ENCODE data around the gene DNAJC27. TPM values are rescaled to one million over a fixed set of nuclear protein-coding genes. Genes with fewer than 3 reads are reported as not detected.

The DNAJC27 gene
- total RNA-seq, 1 experiment from 2014 or later, result 5.4 TPM

DNA sequence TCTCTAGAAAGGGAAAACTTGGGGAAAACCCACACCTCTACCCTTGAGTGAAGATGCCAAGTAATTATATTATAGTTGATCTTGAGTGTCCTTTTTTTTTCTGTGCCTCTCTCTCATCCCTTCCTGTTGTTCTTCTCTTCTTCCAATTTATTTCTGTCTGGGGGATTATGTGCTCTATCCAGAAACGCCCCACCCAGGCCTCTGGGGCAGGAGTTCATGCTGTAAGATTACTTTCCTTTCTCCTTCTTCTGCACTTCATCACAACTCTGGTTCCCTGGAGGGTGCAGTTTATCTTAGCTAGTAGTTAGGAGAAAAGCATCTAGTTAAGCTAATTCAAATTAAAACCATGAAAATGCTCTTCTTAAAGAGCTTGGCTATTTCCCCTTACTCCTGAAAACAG, 30.3 kb upstream of the DNAJC27 start:
- DNase-seq (ENCODE audit: low spot score), result no peak
- Mint-ChIP-seq H3K9me3 (no peaks in the 10 kb centered on the region), H3K27me3 (ENCODE audit: low read depth) (no peaks in the 10 kb centered on the region), H3K4me3 (no peak overlapping the region), H3K4me1 (no peaks in the 10 kb centered on the region), H3K27ac (no peak overlapping the region), H3K36me3 (no peaks in the 10 kb centered on the region)
- ATAC-seq, result no peak
- ChIA-PET CTCF (no interaction called here), POLR2A (no interaction called here)
- no peak for TF ChIP-seq RORB (CRISPR knock-in tag; IDR thresholded peaks at IDR 0.05)
- TF ChIP-seq FOXJ3 (CRISPR knock-in tag; IDR thresholded peaks at IDR 0.05; ENCODE audit: borderline replicate concordance), result no peak
- TF ChIP-seq, protein P1, sequence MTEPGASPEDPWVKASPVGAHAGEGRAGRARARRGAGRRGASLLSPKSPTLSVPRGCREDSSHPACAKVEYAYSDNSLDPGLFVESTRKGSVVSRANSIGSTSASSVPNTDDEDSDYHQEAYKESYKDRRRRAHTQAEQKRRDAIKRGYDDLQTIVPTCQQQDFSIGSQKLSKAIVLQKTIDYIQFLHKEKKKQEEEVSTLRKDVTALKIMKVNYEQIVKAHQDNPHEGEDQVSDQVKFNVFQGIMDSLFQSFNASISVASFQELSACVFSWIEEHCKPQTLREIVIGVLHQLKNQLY (CRISPR knock-in tag; IDR thresholded peaks at IDR 0.05), result no peak
- TF ChIP-seq JAZF1 (CRISPR knock-in tag; IDR thresholded peaks at IDR 0.05), result no peak
- no peak for TF ChIP-seq NFYB (CRISPR knock-in tag; conservative IDR thresholded peaks at IDR 0.05; ENCODE audit: low read depth)
- TF ChIP-seq ZNF138 (CRISPR knock-in tag; conservative IDR thresholded peaks at IDR 0.05), result no peak
- TF ChIP-seq, protein P2, sequence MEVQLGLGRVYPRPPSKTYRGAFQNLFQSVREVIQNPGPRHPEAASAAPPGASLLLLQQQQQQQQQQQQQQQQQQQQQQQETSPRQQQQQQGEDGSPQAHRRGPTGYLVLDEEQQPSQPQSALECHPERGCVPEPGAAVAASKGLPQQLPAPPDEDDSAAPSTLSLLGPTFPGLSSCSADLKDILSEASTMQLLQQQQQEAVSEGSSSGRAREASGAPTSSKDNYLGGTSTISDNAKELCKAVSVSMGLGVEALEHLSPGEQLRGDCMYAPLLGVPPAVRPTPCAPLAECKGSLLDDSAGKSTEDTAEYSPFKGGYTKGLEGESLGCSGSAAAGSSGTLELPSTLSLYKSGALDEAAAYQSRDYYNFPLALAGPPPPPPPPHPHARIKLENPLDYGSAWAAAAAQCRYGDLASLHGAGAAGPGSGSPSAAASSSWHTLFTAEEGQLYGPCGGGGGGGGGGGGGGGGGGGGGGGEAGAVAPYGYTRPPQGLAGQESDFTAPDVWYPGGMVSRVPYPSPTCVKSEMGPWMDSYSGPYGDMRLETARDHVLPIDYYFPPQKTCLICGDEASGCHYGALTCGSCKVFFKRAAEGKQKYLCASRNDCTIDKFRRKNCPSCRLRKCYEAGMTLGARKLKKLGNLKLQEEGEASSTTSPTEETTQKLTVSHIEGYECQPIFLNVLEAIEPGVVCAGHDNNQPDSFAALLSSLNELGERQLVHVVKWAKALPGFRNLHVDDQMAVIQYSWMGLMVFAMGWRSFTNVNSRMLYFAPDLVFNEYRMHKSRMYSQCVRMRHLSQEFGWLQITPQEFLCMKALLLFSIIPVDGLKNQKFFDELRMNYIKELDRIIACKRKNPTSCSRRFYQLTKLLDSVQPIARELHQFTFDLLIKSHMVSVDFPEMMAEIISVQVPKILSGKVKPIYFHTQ (CRISPR knock-in tag; IDR thresholded peaks at IDR 0.05), result no peak
- no peak for TF ChIP-seq ZNF232 (CRISPR knock-in tag; IDR thresholded peaks at IDR 0.05)
- TF ChIP-seq SOX15 (CRISPR knock-in tag; IDR thresholded peaks at IDR 0.05), result no peak
- TF ChIP-seq EMX1 (CRISPR knock-in tag; IDR thresholded peaks at IDR 0.05), result no peak
- TF ChIP-seq TP53 (CRISPR knock-in tag; IDR thresholded peaks at IDR 0.05), result no peak
- TF ChIP-seq CREM (CRISPR knock-in tag; IDR thresholded peaks at IDR 0.05), result no peak
- TF ChIP-seq RELA (CRISPR knock-in tag; IDR thresholded peaks at IDR 0.05; ENCODE audit: borderline replicate concordance), result no peak
- TF ChIP-seq NR3C1 (CRISPR knock-in tag; conservative IDR thresholded peaks at IDR 0.05; ENCODE audit: low read depth), result no peak
- TF ChIP-seq ESRRA (CRISPR knock-in tag; IDR thresholded peaks at IDR 0.05; ENCODE audit: borderline replicate concordance), result no peak
- no peak for TF ChIP-seq KAT7 (CRISPR knock-in tag; IDR thresholded peaks at IDR 0.05; ENCODE audit: borderline replicate concordance)
- TF ChIP-seq ELF4 (CRISPR knock-in tag; IDR thresholded peaks at IDR 0.05; ENCODE audit: low read depth), result no peak

DNA sequence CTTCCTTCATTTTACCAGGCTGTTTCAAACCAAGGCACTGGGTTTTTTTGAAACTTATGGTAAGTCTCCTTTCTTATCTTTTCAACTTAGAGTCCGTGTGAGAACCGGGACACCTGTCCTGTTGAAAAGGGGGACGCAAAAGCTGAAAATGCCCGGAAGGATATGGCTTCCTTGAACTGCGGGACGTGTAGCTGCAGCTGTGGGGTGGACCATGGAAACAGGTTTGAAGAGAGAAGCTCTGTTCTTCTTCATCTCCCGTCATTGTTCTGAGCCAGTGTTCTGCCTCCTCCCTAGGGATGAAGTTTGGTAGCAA, 29.5 kb upstream of the DNAJC27 start:
- ATAC-seq, result no peak
- no peak for TF ChIP-seq OVOL2 (CRISPR knock-in tag; IDR thresholded peaks at IDR 0.05; ENCODE audit: borderline replicate concordance)
- TF ChIP-seq, protein P3, sequence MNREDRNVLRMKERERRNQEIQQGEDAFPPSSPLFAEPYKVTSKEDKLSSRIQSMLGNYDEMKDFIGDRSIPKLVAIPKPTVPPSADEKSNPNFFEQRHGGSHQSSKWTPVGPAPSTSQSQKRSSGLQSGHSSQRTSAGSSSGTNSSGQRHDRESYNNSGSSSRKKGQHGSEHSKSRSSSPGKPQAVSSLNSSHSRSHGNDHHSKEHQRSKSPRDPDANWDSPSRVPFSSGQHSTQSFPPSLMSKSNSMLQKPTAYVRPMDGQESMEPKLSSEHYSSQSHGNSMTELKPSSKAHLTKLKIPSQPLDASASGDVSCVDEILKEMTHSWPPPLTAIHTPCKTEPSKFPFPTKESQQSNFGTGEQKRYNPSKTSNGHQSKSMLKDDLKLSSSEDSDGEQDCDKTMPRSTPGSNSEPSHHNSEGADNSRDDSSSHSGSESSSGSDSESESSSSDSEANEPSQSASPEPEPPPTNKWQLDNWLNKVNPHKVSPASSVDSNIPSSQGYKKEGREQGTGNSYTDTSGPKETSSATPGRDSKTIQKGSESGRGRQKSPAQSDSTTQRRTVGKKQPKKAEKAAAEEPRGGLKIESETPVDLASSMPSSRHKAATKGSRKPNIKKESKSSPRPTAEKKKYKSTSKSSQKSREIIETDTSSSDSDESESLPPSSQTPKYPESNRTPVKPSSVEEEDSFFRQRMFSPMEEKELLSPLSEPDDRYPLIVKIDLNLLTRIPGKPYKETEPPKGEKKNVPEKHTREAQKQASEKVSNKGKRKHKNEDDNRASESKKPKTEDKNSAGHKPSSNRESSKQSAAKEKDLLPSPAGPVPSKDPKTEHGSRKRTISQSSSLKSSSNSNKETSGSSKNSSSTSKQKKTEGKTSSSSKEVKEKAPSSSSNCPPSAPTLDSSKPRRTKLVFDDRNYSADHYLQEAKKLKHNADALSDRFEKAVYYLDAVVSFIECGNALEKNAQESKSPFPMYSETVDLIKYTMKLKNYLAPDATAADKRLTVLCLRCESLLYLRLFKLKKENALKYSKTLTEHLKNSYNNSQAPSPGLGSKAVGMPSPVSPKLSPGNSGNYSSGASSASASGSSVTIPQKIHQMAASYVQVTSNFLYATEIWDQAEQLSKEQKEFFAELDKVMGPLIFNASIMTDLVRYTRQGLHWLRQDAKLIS (CRISPR knock-in tag; IDR thresholded peaks at IDR 0.05; ENCODE audit: borderline replicate concordance), result no peak
- TF ChIP-seq JAZF1 (CRISPR knock-in tag; IDR thresholded peaks at IDR 0.05), result no peak
- TF ChIP-seq CBFB (CRISPR knock-in tag; IDR thresholded peaks at IDR 0.05; ENCODE audit: low read depth), result no peak
- no peak for TF ChIP-seq ATF1 (CRISPR knock-in tag; IDR thresholded peaks at IDR 0.05)
- TF ChIP-seq, protein P4, sequence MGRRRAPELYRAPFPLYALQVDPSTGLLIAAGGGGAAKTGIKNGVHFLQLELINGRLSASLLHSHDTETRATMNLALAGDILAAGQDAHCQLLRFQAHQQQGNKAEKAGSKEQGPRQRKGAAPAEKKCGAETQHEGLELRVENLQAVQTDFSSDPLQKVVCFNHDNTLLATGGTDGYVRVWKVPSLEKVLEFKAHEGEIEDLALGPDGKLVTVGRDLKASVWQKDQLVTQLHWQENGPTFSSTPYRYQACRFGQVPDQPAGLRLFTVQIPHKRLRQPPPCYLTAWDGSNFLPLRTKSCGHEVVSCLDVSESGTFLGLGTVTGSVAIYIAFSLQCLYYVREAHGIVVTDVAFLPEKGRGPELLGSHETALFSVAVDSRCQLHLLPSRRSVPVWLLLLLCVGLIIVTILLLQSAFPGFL (CRISPR knock-in tag; IDR thresholded peaks at IDR 0.05; ENCODE audit: borderline replicate concordance), result no peak
- no peak for TF ChIP-seq MYBL2 (CRISPR knock-in tag; IDR thresholded peaks at IDR 0.05)
- no peak for TF ChIP-seq NFATC4 (CRISPR knock-in tag; IDR thresholded peaks at IDR 0.05)
- TF ChIP-seq SOX15 (CRISPR knock-in tag; IDR thresholded peaks at IDR 0.05), result no peak
- no peak overlapping the region for H3K4me3 Mint-ChIP-seq
- H3K9me3 Mint-ChIP-seq, result no peaks in the 10 kb centered on the region
- no peaks in the 10 kb centered on the region for H3K4me1 Mint-ChIP-seq
- ChIA-PET CTCF (no interaction called here), POLR2A (interaction anchor here (0.5 kb wide), 1 partner anchor 1037 kb away, joined by 4 read pairs; no protein-coding TSS in a partner anchor)
- H3K27me3 Mint-ChIP-seq (ENCODE audit: low read depth), result no peaks in the 10 kb centered on the region
- no peaks in the 10 kb centered on the region for H3K36me3 Mint-ChIP-seq
- no peak overlapping the region for H3K27ac Mint-ChIP-seq
- DNase-seq (ENCODE audit: low spot score), result no peak

Measured in WTC11 (cell line).